HG03095 (cell line): Measurements from ENCODE around the gene RBPJ.

Experiments used
- ATAC-seq: cut with Tn5 transposase; IDR thresholded peaks from one replicate; pipeline ENCODE4 v1.9.1; 2021; ENCODE audit warnings: moderate library complexity; ENCODE audit not compliant: unreplicated experiment

Gene RBPJ

GRCh38 chr4:26484032-26484515 lies 163.3 kb downstream of the RBPJ start:
- no peak for ATAC-seq

- ATAC-seq = no peak
Measured at GRCh38 chr4:26484516-26484915, 163.7 kb downstream of the RBPJ start.
